ENCODE measurements around the gene PIK3R2.

Gene PIK3R2

GRCh38 chr19:18114483-18114882, 38.5 kb upstream of the PIK3R2 start:
- Histone ChIP-seq H3F3A (ENCODE audit: low read depth) (no peaks in the 10 kb centered on the region), H3K4me2 (ENCODE audit: low read depth, low read length, poor library complexity, severe bottlenecking) (no peak overlapping the region), H3K9me3 (ENCODE audit: insufficient read depth, low read depth, low read length) (no peaks in the 10 kb centered on the region), H3K4me3 (ENCODE audit: low read length, poor library complexity, severe bottlenecking) (no peak overlapping the region), H3K9ac (ENCODE audit: low read depth, low read length, poor library complexity, severe bottlenecking) (no peak overlapping the region), H3K4me1 (ENCODE audit: insufficient read depth, low read length, poor library complexity, severe bottlenecking) (peaks cover 29% of the 10 kb centered on the region), H3K36me3 (ENCODE audit: insufficient read depth, low read length) (no peaks in the 10 kb centered on the region), H2AFZ (ENCODE audit: low read length) (no peak overlapping the region), H4K20me1 (ENCODE audit: insufficient read depth, low read length, poor library complexity, severe bottlenecking) (no peaks in the 10 kb centered on the region), H3K9me2 (replicated peaks; ENCODE audit: low read depth, low read length) (no peaks in the 10 kb centered on the region), H3K79me2 (ENCODE audit: insufficient read depth, low read length) (peaks cover 6% of the 10 kb centered on the region; the same call in 1 of the 2 replicates), H3K27me3 (ENCODE audit: insufficient read depth, low read length, poor library complexity, severe bottlenecking) (no peaks in the 10 kb centered on the region)
- TF ChIP-seq, protein P1, sequence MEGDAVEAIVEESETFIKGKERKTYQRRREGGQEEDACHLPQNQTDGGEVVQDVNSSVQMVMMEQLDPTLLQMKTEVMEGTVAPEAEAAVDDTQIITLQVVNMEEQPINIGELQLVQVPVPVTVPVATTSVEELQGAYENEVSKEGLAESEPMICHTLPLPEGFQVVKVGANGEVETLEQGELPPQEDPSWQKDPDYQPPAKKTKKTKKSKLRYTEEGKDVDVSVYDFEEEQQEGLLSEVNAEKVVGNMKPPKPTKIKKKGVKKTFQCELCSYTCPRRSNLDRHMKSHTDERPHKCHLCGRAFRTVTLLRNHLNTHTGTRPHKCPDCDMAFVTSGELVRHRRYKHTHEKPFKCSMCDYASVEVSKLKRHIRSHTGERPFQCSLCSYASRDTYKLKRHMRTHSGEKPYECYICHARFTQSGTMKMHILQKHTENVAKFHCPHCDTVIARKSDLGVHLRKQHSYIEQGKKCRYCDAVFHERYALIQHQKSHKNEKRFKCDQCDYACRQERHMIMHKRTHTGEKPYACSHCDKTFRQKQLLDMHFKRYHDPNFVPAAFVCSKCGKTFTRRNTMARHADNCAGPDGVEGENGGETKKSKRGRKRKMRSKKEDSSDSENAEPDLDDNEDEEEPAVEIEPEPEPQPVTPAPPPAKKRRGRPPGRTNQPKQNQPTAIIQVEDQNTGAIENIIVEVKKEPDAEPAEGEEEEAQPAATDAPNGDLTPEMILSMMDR (conservative IDR thresholded peaks at IDR 0.05; ENCODE audit: low read length): no peak
- no peak for TF ChIP-seq EZH2phosphoT487 (IDR thresholded peaks at IDR 0.05; ENCODE audit: borderline replicate concordance)

GRCh38 chr19:18117364-18117691, 35.6 kb upstream of the PIK3R2 start:
- no peaks in the 10 kb centered on the region for H3F3A ChIP-seq (ENCODE audit: low read depth)
- H3K4me3 ChIP-seq (ENCODE audit: low read length, poor library complexity, severe bottlenecking): peak overlapping the region; percentile 72
- H2AFZ ChIP-seq (ENCODE audit: low read length): peak overlapping the region; percentile 80; the same call in 1 of the 2 replicates
- H3K27me3 ChIP-seq (ENCODE audit: insufficient read depth, low read length, poor library complexity, severe bottlenecking): no peaks in the 10 kb centered on the region
- H3K36me3 ChIP-seq (ENCODE audit: insufficient read depth, low read length): no peaks in the 10 kb centered on the region
- H3K9me2 ChIP-seq (replicated peaks; ENCODE audit: low read depth, low read length): no peaks in the 10 kb centered on the region
- H4K20me1 ChIP-seq (ENCODE audit: insufficient read depth, low read length, poor library complexity, severe bottlenecking): no peaks in the 10 kb centered on the region
- no peak for TF ChIP-seq EZH2phosphoT487 (IDR thresholded peaks at IDR 0.05; ENCODE audit: borderline replicate concordance)
- TF ChIP-seq, protein P1 (conservative IDR thresholded peaks at IDR 0.05; ENCODE audit: low read length): no peak
- peak overlapping the region; percentile 96 for H3K4me2 ChIP-seq (ENCODE audit: low read depth, low read length, poor library complexity, severe bottlenecking)
- peak overlapping the region; percentile 50 for H3K9ac ChIP-seq (ENCODE audit: low read depth, low read length, poor library complexity, severe bottlenecking)
- H3K4me1 ChIP-seq (ENCODE audit: insufficient read depth, low read length, poor library complexity, severe bottlenecking): peaks cover 22% of the 10 kb centered on the region
- H3K9me3 ChIP-seq (ENCODE audit: insufficient read depth, low read depth, low read length): no peaks in the 10 kb centered on the region
- peaks cover 6% of the 10 kb centered on the region; the same call in 1 of the 2 replicates for H3K79me2 ChIP-seq (ENCODE audit: insufficient read depth, low read length)

DNA sequence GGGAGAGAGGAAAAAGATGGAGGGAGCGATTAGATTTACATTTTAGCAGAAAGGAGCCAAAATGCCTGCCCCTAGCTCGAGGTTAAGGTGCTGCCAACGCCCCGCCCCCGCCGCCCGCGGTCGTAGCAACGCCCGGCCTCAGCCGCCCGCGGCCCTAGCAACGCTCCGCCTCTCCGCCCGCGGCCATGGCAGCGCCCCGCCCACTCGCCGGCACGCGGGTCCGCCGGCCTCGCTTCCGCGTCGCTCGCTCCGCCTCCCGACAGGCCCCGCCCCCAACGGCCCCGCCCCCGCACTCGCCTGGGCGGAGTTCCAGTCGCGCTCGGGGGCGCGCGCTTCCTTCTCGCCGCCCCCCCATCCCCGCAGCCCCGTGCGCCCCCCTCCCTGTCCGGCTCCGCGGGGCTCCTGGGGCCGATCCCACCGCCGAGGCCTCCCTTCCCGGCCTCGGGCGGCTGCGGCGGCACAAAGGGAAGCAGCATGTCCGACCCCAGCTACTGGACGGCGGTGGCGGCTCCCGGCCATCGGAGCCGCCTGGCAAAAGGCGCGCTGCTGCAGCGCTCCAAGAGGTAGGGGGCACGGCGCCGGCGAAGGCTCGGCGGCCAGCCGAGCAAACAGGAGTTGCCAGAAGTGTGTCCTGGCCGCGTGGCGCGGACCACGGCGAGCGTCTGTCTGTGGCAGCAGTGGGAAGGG, 35.1 kb upstream of the PIK3R2 start:
- Histone ChIP-seq H2AFZ (ENCODE audit: low read length) (peak overlapping the region; percentile 93), H3K27me3 (ENCODE audit: insufficient read depth, low read length, poor library complexity, severe bottlenecking) (no peaks in the 10 kb centered on the region), H3F3A (ENCODE audit: low read depth) (no peaks in the 10 kb centered on the region), H3K9ac (ENCODE audit: low read depth, low read length, poor library complexity, severe bottlenecking) (peak overlapping the region; percentile 80), H3K4me2 (ENCODE audit: low read depth, low read length, poor library complexity, severe bottlenecking) (peak overlapping the region; percentile 96), H4K20me1 (ENCODE audit: insufficient read depth, low read length, poor library complexity, severe bottlenecking) (no peaks in the 10 kb centered on the region), H3K36me3 (ENCODE audit: insufficient read depth, low read length) (no peaks in the 10 kb centered on the region), H3K9me2 (replicated peaks; ENCODE audit: low read depth, low read length) (no peaks in the 10 kb centered on the region), H3K79me2 (ENCODE audit: insufficient read depth, low read length) (peaks cover 6% of the 10 kb centered on the region; the same call in 1 of the 2 replicates), H3K4me3 (ENCODE audit: low read length, poor library complexity, severe bottlenecking) (peak overlapping the region; percentile 76), H3K4me1 (ENCODE audit: insufficient read depth, low read length, poor library complexity, severe bottlenecking) (peaks cover 22% of the 10 kb centered on the region), H3K9me3 (ENCODE audit: insufficient read depth, low read depth, low read length) (no peaks in the 10 kb centered on the region)
- TF ChIP-seq EZH2phosphoT487 (IDR thresholded peaks at IDR 0.05; ENCODE audit: borderline replicate concordance): no peak
- TF ChIP-seq, protein P1 (conservative IDR thresholded peaks at IDR 0.05; ENCODE audit: low read length): peak; percentile 23
